ENCODE measurements around the gene GPC5. TPM values are rescaled to one million over a fixed set of nuclear protein-coding genes. Genes with fewer than 3 reads are reported as not detected.

The GPC5 gene
- polyA plus RNA-seq, 1 experiment = not detected

DNA sequence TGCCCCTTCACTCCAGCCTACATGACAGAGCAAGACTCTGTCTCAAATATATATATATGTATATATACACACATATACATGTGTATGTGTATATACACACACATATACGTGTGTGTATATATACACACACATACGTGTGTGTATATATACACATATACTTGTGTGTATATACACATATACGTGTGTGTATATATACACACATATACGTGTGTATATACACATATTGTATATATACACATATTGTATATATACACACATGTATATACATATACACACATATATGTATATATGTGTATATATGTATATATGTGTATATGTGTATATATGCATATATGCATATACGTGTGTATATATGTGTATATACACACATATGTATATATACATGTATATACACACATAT, 173.3 kb downstream of the GPC5 start:
- TF ChIP-seq, protein P1, sequence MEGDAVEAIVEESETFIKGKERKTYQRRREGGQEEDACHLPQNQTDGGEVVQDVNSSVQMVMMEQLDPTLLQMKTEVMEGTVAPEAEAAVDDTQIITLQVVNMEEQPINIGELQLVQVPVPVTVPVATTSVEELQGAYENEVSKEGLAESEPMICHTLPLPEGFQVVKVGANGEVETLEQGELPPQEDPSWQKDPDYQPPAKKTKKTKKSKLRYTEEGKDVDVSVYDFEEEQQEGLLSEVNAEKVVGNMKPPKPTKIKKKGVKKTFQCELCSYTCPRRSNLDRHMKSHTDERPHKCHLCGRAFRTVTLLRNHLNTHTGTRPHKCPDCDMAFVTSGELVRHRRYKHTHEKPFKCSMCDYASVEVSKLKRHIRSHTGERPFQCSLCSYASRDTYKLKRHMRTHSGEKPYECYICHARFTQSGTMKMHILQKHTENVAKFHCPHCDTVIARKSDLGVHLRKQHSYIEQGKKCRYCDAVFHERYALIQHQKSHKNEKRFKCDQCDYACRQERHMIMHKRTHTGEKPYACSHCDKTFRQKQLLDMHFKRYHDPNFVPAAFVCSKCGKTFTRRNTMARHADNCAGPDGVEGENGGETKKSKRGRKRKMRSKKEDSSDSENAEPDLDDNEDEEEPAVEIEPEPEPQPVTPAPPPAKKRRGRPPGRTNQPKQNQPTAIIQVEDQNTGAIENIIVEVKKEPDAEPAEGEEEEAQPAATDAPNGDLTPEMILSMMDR (IDR thresholded peaks at IDR 0.05; ENCODE audit: insufficient read depth, low read depth, low read length) = no peak
- H3K36me3 ChIP-seq (ENCODE audit: control insufficient read depth, insufficient read depth, low read length) = no peaks in the 10 kb centered on the region
- H3K4me3 ChIP-seq (ENCODE audit: low read depth, low read length) = no peak overlapping the region
- DNase-seq (ENCODE audit: low read depth) = no peak
- ChIA-PET CTCF (no interaction called here), POLR2A (no interaction called here)
- H3K27me3 ChIP-seq (ENCODE audit: control insufficient read depth, insufficient read depth, low read length) = no peaks in the 10 kb centered on the region

DNA sequence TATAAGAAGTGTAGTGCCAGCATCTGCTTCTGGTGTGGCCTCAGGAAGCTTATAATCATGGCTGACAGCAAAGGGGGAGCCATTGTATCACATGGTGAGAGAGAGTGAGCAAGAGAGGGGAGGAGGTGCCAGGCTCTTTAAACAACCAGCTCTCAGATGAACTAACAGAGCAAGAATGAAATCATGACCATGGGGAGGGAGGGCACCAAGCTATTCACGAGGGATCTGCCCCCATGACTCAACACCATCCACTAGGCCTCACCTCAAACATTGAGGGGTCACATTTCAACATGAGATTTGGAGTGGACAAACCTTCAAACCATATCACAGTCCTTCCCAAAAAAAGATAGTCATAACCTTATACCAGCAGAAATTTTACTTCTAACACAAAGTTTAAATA, 174.0 kb downstream of the GPC5 start:
- CTCF ChIA-PET = no interaction called here
- Histone ChIP-seq H3K4me3 (ENCODE audit: low read depth, low read length) (no peak overlapping the region), H3K36me3 (ENCODE audit: control insufficient read depth, insufficient read depth, low read length) (no peaks in the 10 kb centered on the region), H3K27me3 (ENCODE audit: control insufficient read depth, insufficient read depth, low read length) (no peaks in the 10 kb centered on the region)
- POLR2A ChIA-PET = no interaction called here
- no peak for DNase-seq (ENCODE audit: low read depth)
- TF ChIP-seq, protein P1 (IDR thresholded peaks at IDR 0.05; ENCODE audit: insufficient read depth, low read depth, low read length) = no peak

DNA sequence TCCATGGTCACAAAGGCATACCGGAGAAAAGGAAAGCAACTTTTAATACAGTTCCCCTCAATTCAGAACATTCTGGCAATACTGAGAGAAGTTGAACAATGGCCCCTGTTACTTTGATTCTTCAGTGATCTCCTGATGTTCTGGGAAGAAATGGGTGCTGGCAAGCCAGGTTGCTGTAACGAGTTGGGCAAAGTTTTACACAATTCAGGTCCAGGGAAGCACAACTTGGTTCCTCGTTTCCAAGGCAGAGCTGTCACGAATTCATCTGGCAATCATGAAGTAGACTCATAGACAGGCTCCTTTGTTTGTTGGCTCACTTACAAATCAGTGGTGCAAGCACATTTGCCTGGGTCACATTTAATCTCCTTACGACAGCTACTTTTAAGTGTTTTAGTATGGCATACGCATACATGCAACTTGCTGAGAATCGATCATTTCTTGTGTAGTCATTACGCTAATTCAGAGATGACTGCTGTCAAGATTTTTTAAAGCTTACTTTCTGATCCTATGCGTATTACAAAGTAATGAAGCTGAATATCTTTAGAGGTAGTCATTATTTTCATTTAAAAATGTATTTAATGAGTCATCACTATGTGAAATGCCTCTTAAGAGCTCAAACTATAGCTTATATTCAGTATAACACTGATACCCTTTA, 174.7 kb downstream of the GPC5 start:
- TF ChIP-seq, protein P1 (IDR thresholded peaks at IDR 0.05; ENCODE audit: insufficient read depth, low read depth, low read length) = no peak
- ChIA-PET POLR2A (no interaction called here), CTCF (no interaction called here)
- Histone ChIP-seq H3K4me3 (ENCODE audit: low read depth, low read length) (no peak overlapping the region), H3K27me3 (ENCODE audit: control insufficient read depth, insufficient read depth, low read length) (no peaks in the 10 kb centered on the region), H3K36me3 (ENCODE audit: control insufficient read depth, insufficient read depth, low read length) (no peaks in the 10 kb centered on the region)
- no peak for DNase-seq (ENCODE audit: low read depth)

DNA sequence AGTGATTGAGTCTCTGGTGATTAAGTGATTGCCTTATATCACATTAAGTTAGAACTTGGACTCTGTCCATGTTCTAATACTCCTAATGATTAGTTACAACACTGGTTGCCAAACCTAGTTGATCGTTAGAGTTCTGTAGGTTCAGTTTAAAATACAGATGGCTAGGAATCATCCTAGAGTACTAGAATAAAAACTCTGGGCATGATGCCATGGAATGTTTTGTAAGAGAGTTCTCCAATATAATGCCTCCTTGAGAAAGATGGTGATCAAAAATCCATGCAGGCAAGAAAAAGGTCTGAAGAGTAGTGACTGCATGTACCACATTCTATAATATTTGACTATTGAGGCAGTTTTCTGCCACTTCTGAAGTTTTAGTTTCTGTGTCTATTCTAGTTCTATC, 176.3 kb downstream of the GPC5 start:
- no peak overlapping the region for H3K4me3 ChIP-seq (ENCODE audit: low read depth, low read length)
- no peak for DNase-seq (ENCODE audit: low read depth)
- CTCF ChIA-PET = no interaction called here
- POLR2A ChIA-PET = no interaction called here
- H3K27me3 ChIP-seq (ENCODE audit: control insufficient read depth, insufficient read depth, low read length) = no peaks in the 10 kb centered on the region
- TF ChIP-seq, protein P1 (IDR thresholded peaks at IDR 0.05; ENCODE audit: insufficient read depth, low read depth, low read length) = no peak
- no peaks in the 10 kb centered on the region for H3K36me3 ChIP-seq (ENCODE audit: control insufficient read depth, insufficient read depth, low read length)

DNA sequence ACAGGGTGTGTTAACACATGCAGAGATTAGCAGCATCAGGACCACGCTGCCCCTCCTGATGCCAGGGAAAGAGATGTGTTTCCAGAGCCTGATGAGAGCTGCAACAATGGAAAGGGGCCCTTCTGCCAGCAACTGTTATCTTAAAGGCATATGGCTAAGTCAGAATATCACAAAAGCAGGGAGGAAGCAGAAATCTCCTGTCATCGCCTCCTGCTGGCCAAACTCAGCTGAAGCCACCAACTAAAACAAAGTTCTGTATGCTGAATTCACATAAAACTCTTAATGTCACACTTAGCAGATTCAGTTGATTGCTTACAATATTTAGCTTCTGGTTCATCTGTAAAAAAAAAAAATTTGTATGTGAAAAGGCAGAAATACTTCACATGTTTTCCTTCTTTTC, 178.2 kb downstream of the GPC5 start:
- POLR2A ChIA-PET = no interaction called here
- H3K27me3 ChIP-seq (ENCODE audit: control insufficient read depth, insufficient read depth, low read length) = no peaks in the 10 kb centered on the region
- TF ChIP-seq, protein P1 (IDR thresholded peaks at IDR 0.05; ENCODE audit: insufficient read depth, low read depth, low read length) = no peak
- no peaks in the 10 kb centered on the region for H3K36me3 ChIP-seq (ENCODE audit: control insufficient read depth, insufficient read depth, low read length)
- CTCF ChIA-PET = no interaction called here
- no peak for DNase-seq (ENCODE audit: low read depth)
- H3K4me3 ChIP-seq (ENCODE audit: low read depth, low read length) = no peak overlapping the region
